Activated naive CD4-positive, alpha-beta T cell treated with anti-CD3 and anti-CD28 coated beads for 36 hours (primary cell): ENCODE measurements around the gene ELMOD1. TPM values are rescaled to one million over a fixed set of nuclear protein-coding genes. Genes with fewer than 3 reads are reported as not detected.

Experiments
- CTCF ChIA-PET: fragments of 350-600 bp; sonication (Branson Sonifier 250); formaldehyde crosslinking; loops from one replicate; lab custom pipeline; 2021; ENCODE audit warnings: antibody characterized with exemption; lab: Charles Lee
- DNase-seq: peaks from one replicate; pipeline ENCODE4 v3.0.0-alpha.2; 2020
- H3K27ac Mint-ChIP-seq: one replicate; pipeline ENCODE4 v1.8.0; 2021; ENCODE audit warnings: mild to moderate bottlenecking, mixed read lengths
- H3K27me3 Mint-ChIP-seq: one replicate; pipeline ENCODE4 v1.8.0; 2021; ENCODE audit warnings: low read depth, mixed read lengths
- H3K36me3 Mint-ChIP-seq: one replicate; pipeline ENCODE4 v1.8.0; 2021; ENCODE audit warnings: low read depth, mixed read lengths
- H3K4me1 Mint-ChIP-seq: one replicate; pipeline ENCODE4 v1.8.0; 2021; ENCODE audit warnings: low read depth, mixed read lengths
- H3K4me3 Mint-ChIP-seq: one replicate; pipeline ENCODE4 v1.8.0; 2021; ENCODE audit warnings: mild to moderate bottlenecking, moderate library complexity, mixed read lengths
- H3K9me3 Mint-ChIP-seq: one replicate; pipeline ENCODE4 v1.8.0; 2021; ENCODE audit warnings: mixed read lengths
- intact Hi-C: fragments of 100-400 bp; cut with micrococcal nuclease; formaldehyde crosslinking; loops from one replicate; pipeline ENCODE4 v1.15.1; 2023
- total RNA-seq, 2 experiments: library from RNA; stranded (reverse); gene quantifications; one replicate each; pipeline ENCODE4 v1.2.3, GENCODE V29; 2021

ELMOD1 gene
- total RNA-seq, 2 experiments from 2014 or later, result not detected

GRCh38 chr11:107653076-107653475 lies 62.1 kb downstream of the ELMOD1 start:
- no peak overlapping the region for H3K4me3 Mint-ChIP-seq
- H3K27ac Mint-ChIP-seq, result no peak overlapping the region
- peaks cover 19% of the 10 kb centered on the region for H3K27me3 Mint-ChIP-seq
- H3K36me3 Mint-ChIP-seq, result no peaks in the 10 kb centered on the region
- CTCF ChIA-PET, result no interaction called here
- no peak for DNase-seq
- intact Hi-C loops, result no loop called here
- no peaks in the 10 kb centered on the region for H3K9me3 Mint-ChIP-seq
- H3K4me1 Mint-ChIP-seq, result no peaks in the 10 kb centered on the region

GRCh38 chr11:107655602-107656001 lies 64.7 kb downstream of the ELMOD1 start:
- no peak for DNase-seq
- Mint-ChIP-seq H3K36me3 (no peaks in the 10 kb centered on the region), H3K27ac (no peak overlapping the region), H3K27me3 (peaks cover 12% of the 10 kb centered on the region), H3K4me3 (no peak overlapping the region), H3K4me1 (no peaks in the 10 kb centered on the region), H3K9me3 (no peaks in the 10 kb centered on the region)
- CTCF ChIA-PET, result no interaction called here
- intact Hi-C loops, result no loop called here

- Mint-ChIP-seq H3K4me3 (no peak overlapping the region), H3K27me3 (peaks cover 5% of the 10 kb centered on the region), H3K4me1 (no peaks in the 10 kb centered on the region), H3K36me3 (no peaks in the 10 kb centered on the region), H3K9me3 (no peaks in the 10 kb centered on the region), H3K27ac (no peak overlapping the region)
- intact Hi-C loops, result no loop called here
- CTCF ChIA-PET, result no interaction called here
- DNase-seq, result no peak
Observed at GRCh38 chr11:107659310-107659709, 68.4 kb downstream of the ELMOD1 start.

GRCh38 chr11:107660066-107660465 lies 69.1 kb downstream of the ELMOD1 start:
- DNase-seq, result no peak
- CTCF ChIA-PET, result no interaction called here
- Mint-ChIP-seq H3K4me3 (no peak overlapping the region), H3K36me3 (no peaks in the 10 kb centered on the region), H3K27me3 (peaks cover 8% of the 10 kb centered on the region), H3K9me3 (no peaks in the 10 kb centered on the region), H3K27ac (no peak overlapping the region), H3K4me1 (no peaks in the 10 kb centered on the region)
- intact Hi-C loops, result no loop called here

GRCh38 chr11:107661656-107662055 lies 70.7 kb downstream of the ELMOD1 start:
- CTCF ChIA-PET, result interaction anchor here (0.6 kb wide), 1 partner anchor 169 kb away, joined by 3 read pairs; no protein-coding TSS in a partner anchor
- Mint-ChIP-seq H3K4me3 (no peak overlapping the region), H3K27ac (no peak overlapping the region), H3K4me1 (no peaks in the 10 kb centered on the region), H3K27me3 (peaks cover 10% of the 10 kb centered on the region), H3K9me3 (no peaks in the 10 kb centered on the region), H3K36me3 (no peaks in the 10 kb centered on the region)
- intact Hi-C loops, result no loop called here
- no peak for DNase-seq

- no peaks in the 10 kb centered on the region for H3K9me3 Mint-ChIP-seq
- H3K4me1 Mint-ChIP-seq, result no peaks in the 10 kb centered on the region
- CTCF ChIA-PET, result no interaction called here
- no peak for DNase-seq
- H3K27ac Mint-ChIP-seq, result no peak overlapping the region
- H3K27me3 Mint-ChIP-seq, result peaks cover 10% of the 10 kb centered on the region
- H3K36me3 Mint-ChIP-seq, result no peaks in the 10 kb centered on the region
- intact Hi-C loops, result no loop called here
- H3K4me3 Mint-ChIP-seq, result no peak overlapping the region
Observed at GRCh38 chr11:107665018-107665417, 74.1 kb downstream of the ELMOD1 start.

- H3K9me3 Mint-ChIP-seq, result no peaks in the 10 kb centered on the region
- H3K36me3 Mint-ChIP-seq, result no peaks in the 10 kb centered on the region
- no peaks in the 10 kb centered on the region for H3K4me1 Mint-ChIP-seq
- no peak overlapping the region for H3K27ac Mint-ChIP-seq
- CTCF ChIA-PET, result no interaction called here
- peaks cover 10% of the 10 kb centered on the region for H3K27me3 Mint-ChIP-seq
- intact Hi-C loops, result no loop called here
- no peak overlapping the region for H3K4me3 Mint-ChIP-seq
- no peak for DNase-seq
Observed at GRCh38 chr11:107666911-107667613, 76.1 kb downstream of the ELMOD1 start.

- H3K36me3 Mint-ChIP-seq, result no peaks in the 10 kb centered on the region
- H3K27ac Mint-ChIP-seq, result no peak overlapping the region
- H3K4me1 Mint-ChIP-seq, result no peaks in the 10 kb centered on the region
- no peaks in the 10 kb centered on the region for H3K9me3 Mint-ChIP-seq
- peaks cover 11% of the 10 kb centered on the region for H3K27me3 Mint-ChIP-seq
- no peak overlapping the region for H3K4me3 Mint-ChIP-seq
- CTCF ChIA-PET, result no interaction called here
- intact Hi-C loops, result no loop called here
- no peak for DNase-seq
Observed at GRCh38 chr11:107669191-107669740, 78.3 kb downstream of the ELMOD1 start.

GRCh38 chr11:107669893-107670601 lies 79.1 kb downstream of the ELMOD1 start:
- Mint-ChIP-seq H3K4me3 (no peak overlapping the region), H3K27me3 (peaks cover 7% of the 10 kb centered on the region), H3K27ac (no peak overlapping the region), H3K36me3 (no peaks in the 10 kb centered on the region), H3K4me1 (no peaks in the 10 kb centered on the region), H3K9me3 (no peaks in the 10 kb centered on the region)
- no peak for DNase-seq
- CTCF ChIA-PET, result interaction anchor here (0.6 to 2.0 kb wide), 5 partner anchors 16 to 605 kb away, joined by 3 to 12 read pairs (median 3); no protein-coding TSS in a partner anchor
- intact Hi-C loops, result no loop called here

GRCh38 chr11:107675902-107676301 lies 85.0 kb downstream of the ELMOD1 start:
- H3K36me3 Mint-ChIP-seq, result no peaks in the 10 kb centered on the region
- DNase-seq, result no peak
- H3K27ac Mint-ChIP-seq, result no peak overlapping the region
- CTCF ChIA-PET, result no interaction called here
- H3K4me3 Mint-ChIP-seq, result no peak overlapping the region
- no peaks in the 10 kb centered on the region for H3K9me3 Mint-ChIP-seq
- intact Hi-C loops, result no loop called here
- H3K4me1 Mint-ChIP-seq, result no peaks in the 10 kb centered on the region
- H3K27me3 Mint-ChIP-seq, result peaks cover 2% of the 10 kb centered on the region

- DNase-seq, result no peak
- CTCF ChIA-PET, result no interaction called here
- H3K4me3 Mint-ChIP-seq, result no peak overlapping the region
- no peak overlapping the region for H3K27ac Mint-ChIP-seq
- no peaks in the 10 kb centered on the region for H3K36me3 Mint-ChIP-seq
- intact Hi-C loops, result no loop called here
- H3K4me1 Mint-ChIP-seq, result no peaks in the 10 kb centered on the region
- peaks cover 2% of the 10 kb centered on the region for H3K27me3 Mint-ChIP-seq
- H3K9me3 Mint-ChIP-seq, result no peaks in the 10 kb centered on the region
Observed at GRCh38 chr11:107676336-107677057, 85.5 kb downstream of the ELMOD1 start.

GRCh38 chr11:107677924-107678631 lies 87.1 kb downstream of the ELMOD1 start:
- H3K9me3 Mint-ChIP-seq, result no peaks in the 10 kb centered on the region
- no peak for DNase-seq
- CTCF ChIA-PET, result interaction anchor here (0.8 kb wide), 1 partner anchor 78 kb away, joined by 3 read pairs; no protein-coding TSS in a partner anchor

More at GRCh38 chr11:107677924-107678631, 87.1 kb downstream of the ELMOD1 start:
- H3K4me3 Mint-ChIP-seq, result no peak overlapping the region
- H3K27me3 Mint-ChIP-seq, result no peaks in the 10 kb centered on the region
- no peaks in the 10 kb centered on the region for H3K4me1 Mint-ChIP-seq
- H3K36me3 Mint-ChIP-seq, result no peaks in the 10 kb centered on the region
- intact Hi-C loops, result no loop called here
- H3K27ac Mint-ChIP-seq, result no peak overlapping the region
